Measurements from ENCODE around the gene UBE2J2.

The UBE2J2 gene

DNA sequence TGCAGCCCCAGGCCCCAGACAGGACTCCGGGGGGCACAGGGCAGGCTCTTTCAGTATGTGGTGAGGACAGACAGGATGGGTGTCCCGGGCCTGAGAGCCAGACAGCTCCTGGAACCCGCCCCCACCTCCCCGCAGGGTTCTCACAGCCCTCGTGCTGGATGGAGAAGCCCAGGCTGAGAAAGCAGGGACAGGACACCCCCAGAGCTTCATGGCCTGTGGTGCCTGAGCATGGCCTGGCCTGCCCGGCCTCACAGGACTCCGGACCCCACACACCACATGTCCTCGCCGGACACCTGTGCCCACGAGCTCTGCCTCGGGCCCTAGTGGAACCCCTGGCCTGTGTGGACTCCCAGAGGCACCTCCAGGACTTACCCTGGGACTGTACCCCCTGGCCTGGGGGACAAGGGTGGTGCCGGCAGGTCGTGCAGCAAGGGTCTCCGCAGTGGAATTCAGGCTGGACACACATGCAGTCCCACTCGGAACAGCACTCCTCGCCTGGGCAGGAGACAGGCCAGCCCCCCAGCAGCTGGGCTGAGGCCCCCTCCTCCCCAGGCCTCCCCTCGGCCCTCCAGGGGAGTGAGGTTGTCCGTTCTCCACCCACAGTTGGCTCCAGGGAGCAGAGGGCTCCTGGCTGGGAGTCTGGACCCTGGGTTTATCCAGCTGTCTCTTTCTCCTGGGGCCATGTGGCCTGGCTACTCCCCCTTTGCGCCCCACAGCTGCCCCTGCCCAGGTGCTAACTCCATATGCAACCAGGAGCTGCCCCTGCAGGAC lies 68.5 kb downstream of the UBE2J2 start:
- TF ChIP-seq POLR2A (IDR thresholded peaks at IDR 0.05; ENCODE audit: low read depth, low read length), result no peak
- no peak for DNase-seq (ENCODE audit: insufficient read length, low spot score)
- no peak for FAIRE-seq

- no peak for DNase-seq (ENCODE audit: insufficient read length, low spot score)
- no peak for TF ChIP-seq POLR2A (IDR thresholded peaks at IDR 0.05; ENCODE audit: low read depth, low read length)
- FAIRE-seq, result no peak
These were observed 69.2 kb downstream of the UBE2J2 start for GRCh38 chr1:1204425-1204920.
